Bronchial epithelial cell (primary cell): Measurements from ENCODE around the gene ZBTB17. TPM values are rescaled to one million over a fixed set of nuclear protein-coding genes. Genes with fewer than 3 reads are reported as not detected.
A peak's percentile ranks its signal among the peaks of the same experiment; 100 is the strongest.

Experiments used
- DNase-seq: peaks from one replicate; pipeline ENCODE4 v3.0.0-alpha.2; 2010; ENCODE audit warnings: low read depth
- FAIRE-seq: peaks from 2 replicates; lab custom pipeline; 2011; peaks lifted over from hg19 to GRCh38; lab: Jason Lieb, UNC
- H3K27me3 ChIP-seq: 2 replicates; pipeline ENCODE4 v1.5.1; 2011; ENCODE audit warnings: low read length; ENCODE audit not compliant: control insufficient read depth, insufficient read depth
- H3K36me3 ChIP-seq: 2 replicates; pipeline ENCODE4 v1.5.1; 2011; ENCODE audit warnings: low read length; ENCODE audit not compliant: control insufficient read depth, insufficient read depth
- H3K4me3 ChIP-seq: 2 replicates; pipeline ENCODE4 v1.5.1; 2011; ENCODE audit warnings: mild to moderate bottlenecking, low read depth, low read length, control low read depth
- total RNA-seq: library from RNA; depleted of rRNA; stranded (reverse); fragments of >200 nt; gene quantifications from 2 replicates; pipeline ENCODE4 v1.2.1, GENCODE V29; 2014
- TF ChIP-seq, protein P1 (sequence below): IDR thresholded peaks from 2 replicates; pipeline ENCODE4 v1.5.1; 2011; ENCODE audit warnings: mild to moderate bottlenecking, moderate library complexity, low read length, control low read depth, inconsistent platforms; ENCODE audit not compliant: insufficient read depth, severe bottlenecking

ZBTB17 gene
- total RNA-seq, 1 donor from 2014 or later, result 33.7 TPM

DNA sequence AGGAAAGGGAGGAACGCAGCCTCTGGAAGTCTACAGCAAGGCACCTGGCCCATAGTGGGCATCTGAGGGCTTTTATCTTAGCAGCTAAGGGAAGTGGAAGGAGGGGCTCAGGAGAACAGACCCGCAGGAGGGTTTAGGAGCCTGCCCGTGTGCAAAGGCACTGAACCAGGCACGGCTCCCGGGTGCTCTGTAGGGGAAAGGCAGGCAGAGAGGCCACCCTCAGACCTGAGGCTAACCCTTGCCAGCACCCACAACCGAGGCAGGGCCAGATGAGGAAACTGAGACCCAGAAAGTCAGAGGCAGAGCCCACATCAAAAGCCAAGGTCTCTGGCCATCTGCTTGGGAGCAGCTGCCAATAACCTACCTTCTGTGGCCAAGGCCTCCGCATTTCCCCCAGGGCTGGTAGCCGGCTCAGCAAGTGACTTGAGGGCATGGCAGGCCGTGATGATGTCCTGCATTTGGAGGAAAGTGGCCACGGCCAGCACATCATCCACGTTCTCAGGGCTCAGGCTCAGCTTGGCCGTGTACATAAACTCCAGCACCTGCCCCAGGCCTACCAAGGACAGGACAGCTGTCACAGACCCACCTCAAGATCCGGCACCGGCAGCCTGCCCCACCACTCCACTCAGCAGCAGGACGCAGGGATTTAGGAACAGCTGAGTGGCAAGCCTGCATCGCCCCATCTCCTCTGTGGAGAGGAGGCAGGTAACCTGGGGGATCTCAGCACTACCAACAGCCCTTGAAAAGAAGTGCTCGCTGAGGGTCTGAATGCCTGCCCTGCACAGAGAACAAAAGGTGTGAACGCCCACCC is 29.1 kb downstream of the ZBTB17 start:
- DNase-seq, result no peak
- H3K36me3 ChIP-seq, result peaks cover 40% of the 10 kb centered on the region

DNA sequence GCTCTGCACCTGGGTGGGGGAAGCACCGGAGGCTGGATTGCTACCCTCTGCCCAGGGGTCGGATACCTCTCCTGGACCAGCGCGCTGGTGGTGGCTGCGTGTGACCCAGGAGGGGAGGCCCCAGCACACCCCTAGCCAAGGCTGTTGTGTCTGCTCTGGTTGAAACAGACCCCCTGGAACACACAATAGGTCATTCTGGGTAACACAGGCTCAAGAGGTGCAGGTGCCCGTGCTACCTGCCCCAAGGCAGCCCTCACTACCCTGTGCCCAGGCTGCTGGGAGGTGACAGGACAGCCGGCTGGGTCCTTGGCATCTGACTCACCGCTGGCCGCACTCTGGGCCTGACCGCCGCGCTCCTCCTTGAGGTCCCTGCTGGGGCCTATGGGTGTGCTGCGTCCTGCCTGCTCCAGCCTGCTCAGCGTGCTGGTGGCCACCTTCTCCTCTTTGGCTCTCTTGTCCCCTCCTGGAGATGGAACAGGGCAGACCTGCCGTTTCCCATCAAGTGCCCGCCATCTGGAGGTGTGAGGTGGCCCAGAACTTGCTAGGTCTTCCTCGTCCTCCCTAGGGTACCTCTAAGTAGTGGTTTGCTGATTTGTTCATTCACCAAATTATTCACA is 30.0 kb downstream of the ZBTB17 start:
- no peak for FAIRE-seq
- DNase-seq, result no peak
- Histone ChIP-seq H3K36me3 (peaks cover 41% of the 10 kb centered on the region), H3K27me3 (no peaks in the 10 kb centered on the region), H3K4me3 (no peak overlapping the region)
- TF ChIP-seq, protein P1, sequence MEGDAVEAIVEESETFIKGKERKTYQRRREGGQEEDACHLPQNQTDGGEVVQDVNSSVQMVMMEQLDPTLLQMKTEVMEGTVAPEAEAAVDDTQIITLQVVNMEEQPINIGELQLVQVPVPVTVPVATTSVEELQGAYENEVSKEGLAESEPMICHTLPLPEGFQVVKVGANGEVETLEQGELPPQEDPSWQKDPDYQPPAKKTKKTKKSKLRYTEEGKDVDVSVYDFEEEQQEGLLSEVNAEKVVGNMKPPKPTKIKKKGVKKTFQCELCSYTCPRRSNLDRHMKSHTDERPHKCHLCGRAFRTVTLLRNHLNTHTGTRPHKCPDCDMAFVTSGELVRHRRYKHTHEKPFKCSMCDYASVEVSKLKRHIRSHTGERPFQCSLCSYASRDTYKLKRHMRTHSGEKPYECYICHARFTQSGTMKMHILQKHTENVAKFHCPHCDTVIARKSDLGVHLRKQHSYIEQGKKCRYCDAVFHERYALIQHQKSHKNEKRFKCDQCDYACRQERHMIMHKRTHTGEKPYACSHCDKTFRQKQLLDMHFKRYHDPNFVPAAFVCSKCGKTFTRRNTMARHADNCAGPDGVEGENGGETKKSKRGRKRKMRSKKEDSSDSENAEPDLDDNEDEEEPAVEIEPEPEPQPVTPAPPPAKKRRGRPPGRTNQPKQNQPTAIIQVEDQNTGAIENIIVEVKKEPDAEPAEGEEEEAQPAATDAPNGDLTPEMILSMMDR, result no peak

More for the DNA sequence above, 29.1 kb downstream of the ZBTB17 start:
- no peak for FAIRE-seq
- H3K27me3 ChIP-seq, result no peaks in the 10 kb centered on the region
- no peak overlapping the region for H3K4me3 ChIP-seq
- TF ChIP-seq, protein P1, result no peak

DNA sequence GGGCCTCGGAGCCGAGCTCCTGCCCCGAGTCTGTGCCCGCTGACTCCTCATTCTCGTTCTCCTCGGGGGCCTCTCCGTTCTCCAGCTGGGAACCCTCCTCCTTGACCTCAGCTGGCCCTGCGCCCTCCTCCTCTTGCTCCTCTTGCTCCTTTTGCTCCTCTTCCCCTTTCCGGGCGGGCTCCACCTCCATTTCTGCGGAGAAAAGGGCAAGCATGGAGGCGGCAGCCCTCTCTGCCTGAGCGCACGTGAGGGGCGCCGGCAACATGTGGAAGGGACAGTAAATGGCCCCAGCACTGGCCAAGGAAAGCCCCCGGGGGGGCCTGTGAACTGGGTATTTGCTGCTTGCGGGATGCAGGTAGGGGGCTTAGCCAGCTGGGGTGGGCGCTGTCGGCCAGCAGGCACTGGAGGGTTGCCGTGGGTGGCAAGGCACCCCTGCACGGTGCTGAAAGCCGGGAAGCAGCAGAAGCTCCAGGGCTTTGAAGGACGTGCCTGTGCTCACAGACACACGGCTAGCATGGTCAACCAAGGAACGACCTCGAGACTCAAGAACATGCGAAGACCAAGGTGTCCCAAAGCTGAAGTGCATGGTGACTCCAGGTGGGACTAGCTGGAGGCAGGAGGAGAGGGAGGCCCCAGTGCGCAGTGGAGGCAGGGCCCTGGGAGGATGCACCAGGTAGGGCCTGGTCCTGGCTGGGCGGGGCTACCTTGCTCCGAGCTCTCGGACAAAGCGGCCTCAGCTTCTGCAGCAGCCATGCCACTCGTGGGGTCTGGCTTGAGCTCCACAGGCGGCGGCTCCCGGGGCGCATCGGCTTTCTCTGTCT is 30.7 kb downstream of the ZBTB17 start:
- TF ChIP-seq, protein P1, result no peak
- FAIRE-seq, result peak; percentile 18
- Histone ChIP-seq H3K36me3 (peaks cover 43% of the 10 kb centered on the region), H3K4me3 (no peak overlapping the region), H3K27me3 (no peaks in the 10 kb centered on the region)
- no peak for DNase-seq

DNA sequence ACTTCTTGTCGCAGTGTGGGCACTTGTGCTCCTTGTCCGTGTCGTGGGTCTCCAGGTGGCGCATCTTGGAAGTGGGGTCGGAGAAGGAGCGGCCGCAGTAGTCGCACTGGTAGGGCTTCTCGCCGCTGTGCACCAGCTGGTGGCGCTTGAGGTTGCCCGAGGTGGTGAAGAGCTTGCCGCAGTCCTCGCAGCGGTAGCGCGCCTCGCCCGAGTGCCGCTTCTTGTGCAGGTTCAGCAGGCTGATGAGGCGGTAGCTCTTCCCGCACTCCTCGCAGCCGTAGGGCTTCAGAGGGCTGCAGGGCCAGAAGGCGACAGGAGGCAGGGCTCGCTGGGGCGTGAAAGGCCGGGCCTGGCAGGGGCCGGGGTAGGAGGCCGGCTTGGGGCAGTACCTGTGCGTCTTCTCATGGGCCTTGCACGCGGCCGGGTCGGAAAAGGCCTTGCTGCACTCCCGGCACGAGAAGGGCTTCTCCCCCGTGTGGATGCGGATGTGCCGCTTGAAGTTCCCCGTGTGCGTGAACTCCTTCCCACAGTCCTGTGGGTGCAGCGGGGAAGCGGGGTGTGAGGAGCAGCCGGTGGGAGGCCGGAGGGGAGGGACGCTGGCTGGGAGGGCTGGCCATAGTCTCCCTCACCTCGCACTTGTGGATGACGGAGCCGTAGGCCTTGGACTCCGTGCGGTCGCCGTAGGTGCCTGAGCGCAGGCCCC is 31.4 kb downstream of the ZBTB17 start:
- FAIRE-seq (no peak), DNase-seq (no peak)
- H3K4me3 ChIP-seq, result no peak overlapping the region
- no peaks in the 10 kb centered on the region for H3K27me3 ChIP-seq
- H3K36me3 ChIP-seq, result peaks cover 41% of the 10 kb centered on the region
- TF ChIP-seq, protein P1, result no peak

DNA sequence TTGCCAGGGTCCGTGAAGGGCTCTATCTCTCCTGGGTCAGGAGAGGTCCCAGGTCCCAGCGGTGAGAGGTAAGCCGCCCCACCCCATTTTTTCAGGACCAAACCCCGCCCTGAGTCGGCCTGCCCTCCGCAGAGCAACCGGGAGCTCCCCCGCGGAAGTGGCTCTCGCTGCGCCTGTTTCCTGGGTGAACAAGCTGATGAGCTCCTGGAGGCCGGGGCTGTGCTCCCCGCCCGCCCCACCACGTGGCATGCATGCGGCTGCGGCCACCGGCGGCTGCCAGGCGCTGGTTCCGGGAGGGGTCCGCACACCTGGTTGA is 32.0 kb downstream of the ZBTB17 start:
- DNase-seq (no peak), FAIRE-seq (no peak)
- Histone ChIP-seq H3K36me3 (peaks cover 41% of the 10 kb centered on the region), H3K27me3 (no peaks in the 10 kb centered on the region), H3K4me3 (no peak overlapping the region)
- TF ChIP-seq, protein P1, result no peak
